ENCODE data around the gene PFN3. TPM values are rescaled to one million over a fixed set of nuclear protein-coding genes. Genes with fewer than 3 reads are reported as not detected.
"Not testable (repeated sequence)": the region's sequence is repeated elsewhere in the genome, so short reads cannot be mapped to it uniquely, and the experiment has no call there.

The PFN3 gene
- total and polyA plus RNA-seq, 11 donors: not detected

DNA sequence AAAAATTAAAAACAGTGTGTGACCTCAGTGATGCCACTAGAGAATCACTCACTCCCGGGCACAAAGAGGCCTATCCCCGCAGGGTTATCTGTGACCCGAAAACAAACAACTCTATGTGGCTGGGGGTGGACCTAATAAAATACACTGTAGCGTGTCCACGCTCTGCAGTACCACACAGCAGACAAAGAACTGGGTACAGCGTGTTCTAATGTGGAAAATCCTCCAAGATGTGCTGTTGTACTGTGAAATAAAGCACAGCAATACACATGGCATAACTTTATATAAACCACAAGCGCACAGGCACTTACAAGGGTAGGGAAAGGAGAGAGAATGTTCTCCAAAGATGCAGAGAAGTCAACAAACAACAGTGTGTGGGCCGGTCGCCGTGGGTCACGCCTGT is 24.4 kb downstream of the PFN3 start:
- Histone ChIP-seq H3K27me3 (peaks cover 0 to 6% (median 0%) of the 10 kb centered on the region in 9 donors), H3K36me3 (no peaks in the 10 kb centered on the region), H3K9me3 (no peaks in the 10 kb centered on the region), H3K27ac (no peak overlapping the region), H3K4me1 (peaks cover 0 to 15% (median 0%) of the 10 kb centered on the region in 12 donors), H3K4me3 (no peak overlapping the region)
- TF ChIP-seq, protein P1, sequence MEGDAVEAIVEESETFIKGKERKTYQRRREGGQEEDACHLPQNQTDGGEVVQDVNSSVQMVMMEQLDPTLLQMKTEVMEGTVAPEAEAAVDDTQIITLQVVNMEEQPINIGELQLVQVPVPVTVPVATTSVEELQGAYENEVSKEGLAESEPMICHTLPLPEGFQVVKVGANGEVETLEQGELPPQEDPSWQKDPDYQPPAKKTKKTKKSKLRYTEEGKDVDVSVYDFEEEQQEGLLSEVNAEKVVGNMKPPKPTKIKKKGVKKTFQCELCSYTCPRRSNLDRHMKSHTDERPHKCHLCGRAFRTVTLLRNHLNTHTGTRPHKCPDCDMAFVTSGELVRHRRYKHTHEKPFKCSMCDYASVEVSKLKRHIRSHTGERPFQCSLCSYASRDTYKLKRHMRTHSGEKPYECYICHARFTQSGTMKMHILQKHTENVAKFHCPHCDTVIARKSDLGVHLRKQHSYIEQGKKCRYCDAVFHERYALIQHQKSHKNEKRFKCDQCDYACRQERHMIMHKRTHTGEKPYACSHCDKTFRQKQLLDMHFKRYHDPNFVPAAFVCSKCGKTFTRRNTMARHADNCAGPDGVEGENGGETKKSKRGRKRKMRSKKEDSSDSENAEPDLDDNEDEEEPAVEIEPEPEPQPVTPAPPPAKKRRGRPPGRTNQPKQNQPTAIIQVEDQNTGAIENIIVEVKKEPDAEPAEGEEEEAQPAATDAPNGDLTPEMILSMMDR (IDR thresholded peaks at IDR 0.05): no peak
- TF ChIP-seq POLR2A (IDR thresholded peaks at IDR 0.05): no peak
- WGBS, 4 donors: 85 to 88% (median 85%) methylated on average over 11 of the region's 11 CpGs
- intact Hi-C loops (cut with DNase I): no loop called here
- DNase-seq (no peak), ATAC-seq (no peak)

DNA sequence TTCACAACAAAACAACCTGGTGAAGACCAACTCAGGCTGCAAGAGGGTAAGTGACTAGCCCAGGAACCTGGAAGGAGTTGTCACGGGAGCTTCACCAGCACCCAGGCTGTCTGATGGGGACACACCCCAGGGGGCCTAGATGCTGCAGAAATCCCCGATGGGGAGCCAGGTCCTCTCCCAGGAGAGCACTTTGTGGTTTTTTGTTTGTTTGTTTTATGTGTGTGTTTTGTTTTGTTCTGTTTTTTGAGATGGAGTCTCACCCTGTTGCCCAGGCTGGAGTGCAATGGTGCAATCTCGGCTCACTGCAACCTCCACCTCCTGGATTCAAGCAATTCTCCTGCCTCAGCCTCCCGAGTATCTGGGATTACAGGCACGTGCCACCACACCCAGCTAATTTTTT is 24.9 kb downstream of the PFN3 start:
- H3K27me3 ChIP-seq; intact Hi-C loops (cut with DNase I); ATAC-seq; H3K27ac ChIP-seq; H3K9me3 ChIP-seq; H3K36me3 ChIP-seq; DNase-seq; H3K4me3 ChIP-seq: not testable (repeated sequence)
- peaks cover 0 to 19% (median 0%) of the 10 kb centered on the region in 12 donors for H3K4me1 ChIP-seq
- 79 to 87% (median 82%) methylated on average over 5 of the region's 5 CpGs for WGBS, 4 donors

DNA sequence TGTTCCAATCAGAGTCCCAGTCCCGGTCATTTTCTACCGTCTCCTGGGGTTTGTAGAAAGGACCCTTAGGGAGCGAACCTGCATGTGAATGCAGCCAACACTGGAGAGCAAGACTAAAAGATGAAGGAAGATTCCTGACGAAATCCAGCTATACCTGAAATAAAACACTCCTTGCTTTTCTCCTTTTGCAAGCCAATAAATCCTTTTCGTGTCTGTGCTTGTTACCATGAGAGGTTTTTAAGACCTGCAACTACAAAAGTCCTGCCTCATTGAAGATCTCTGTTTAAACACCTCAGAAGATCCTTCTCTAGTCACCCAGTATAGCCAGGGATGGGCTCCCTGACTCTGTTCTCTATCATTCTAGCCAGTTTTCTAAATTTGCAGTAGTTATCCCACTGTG is 26.2 kb downstream of the PFN3 start:
- H3K27ac ChIP-seq: no peak overlapping the region
- H3K36me3 ChIP-seq: no peaks in the 10 kb centered on the region
- intact Hi-C loops (cut with DNase I): no loop called here
- 67 to 74% (median 71%) methylated on average over 5 of the region's 5 CpGs for WGBS, 4 donors
- no peaks in the 10 kb centered on the region for H3K27me3 ChIP-seq
- H3K9me3 ChIP-seq: no peaks in the 10 kb centered on the region
- TF ChIP-seq POLR2A (IDR thresholded peaks at IDR 0.05): no peak
- TF ChIP-seq, protein P1 (IDR thresholded peaks at IDR 0.05): no peak
- peaks cover 0 to 32% (median 3%) of the 10 kb centered on the region in 12 donors for H3K4me1 ChIP-seq
- H3K4me3 ChIP-seq: no peak overlapping the region
- no peak for DNase-seq
- ATAC-seq: no peak

DNA sequence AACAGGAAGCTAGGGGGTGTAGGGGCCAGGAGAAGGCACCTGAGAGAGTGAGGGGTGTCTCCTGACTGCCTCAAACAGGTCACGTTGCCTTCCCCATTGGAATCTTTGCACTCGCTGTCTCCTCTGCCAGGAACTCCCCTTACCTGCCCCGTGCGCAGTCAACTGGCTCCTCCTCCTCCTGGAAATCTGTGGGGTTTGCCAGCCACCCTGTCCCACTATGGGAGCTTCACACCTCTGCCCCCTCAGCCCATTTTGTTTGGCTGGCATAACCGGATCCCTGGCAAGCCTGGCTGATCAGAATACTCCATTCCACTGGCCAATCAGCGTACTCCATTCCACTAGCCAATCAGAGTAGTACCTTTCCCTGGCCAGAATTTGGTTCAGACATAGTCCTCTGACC is 26.7 kb downstream of the PFN3 start:
- H3K27me3 ChIP-seq: no peaks in the 10 kb centered on the region
- H3K4me1 ChIP-seq: peaks cover 0 to 36% (median 3%) of the 10 kb centered on the region in 12 donors
- intact Hi-C loops (cut with DNase I): no loop called here
- TF ChIP-seq, protein P1 (IDR thresholded peaks at IDR 0.05): no peak
- no peak for TF ChIP-seq POLR2A (IDR thresholded peaks at IDR 0.05)
- H3K36me3 ChIP-seq: no peaks in the 10 kb centered on the region
- ATAC-seq (no peak), DNase-seq (no peak)
- WGBS, 4 donors: 60 to 71% (median 61%) methylated on average over 6 of the region's 6 CpGs
- no peak overlapping the region for H3K4me3 ChIP-seq
- no peak overlapping the region for H3K27ac ChIP-seq
- H3K9me3 ChIP-seq: no peaks in the 10 kb centered on the region

DNA sequence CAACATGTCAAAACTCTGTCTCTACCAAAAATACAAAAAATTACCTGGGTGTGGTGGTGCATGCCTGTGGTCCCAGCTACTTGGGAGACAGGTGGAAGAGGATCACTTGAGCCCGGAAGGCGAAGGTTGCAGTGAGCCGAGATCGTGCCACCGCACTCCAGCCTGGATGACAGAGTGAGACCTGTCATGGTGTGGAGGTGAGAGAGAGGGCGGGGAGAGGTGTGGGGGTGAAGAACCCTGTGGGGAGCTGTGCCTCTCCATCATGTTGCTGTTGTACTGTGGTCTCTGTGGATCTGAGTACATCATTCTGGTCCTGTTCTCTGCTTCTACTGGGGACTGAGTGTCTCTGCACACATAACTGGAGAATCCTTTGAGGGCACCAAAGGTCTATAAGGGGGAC is 27.6 kb downstream of the PFN3 start:
- WGBS, 4 donors: 88 to 97% (median 92%) methylated on average over 6 of the region's 6 CpGs
- intact Hi-C loops (cut with DNase I): no loop called here

More for the DNA sequence above, 27.6 kb downstream of the PFN3 start:
- Histone ChIP-seq H3K4me1 (peaks cover 0 to 40% (median 5%) of the 10 kb centered on the region in 12 donors), H3K27ac (no peak overlapping the region), H3K9me3 (no peaks in the 10 kb centered on the region), H3K4me3 (no peak overlapping the region), H3K36me3 (peaks cover 0 to 4% (median 0%) of the 10 kb centered on the region in 9 donors), H3K27me3 (no peaks in the 10 kb centered on the region)
- no peak for TF ChIP-seq POLR2A (IDR thresholded peaks at IDR 0.05)
- TF ChIP-seq, protein P1 (IDR thresholded peaks at IDR 0.05): no peak
- ATAC-seq: no peak
- DNase-seq: no peak
